Subcutaneous adipose tissue (tissue), 4 donors: ENCODE data around the gene CDKL1. TPM values are rescaled to one million over a fixed set of nuclear protein-coding genes. Genes with fewer than 3 reads are reported as not detected.

Experiments used
- CTCF ChIP-seq: fragments of 450-650 bp; IDR thresholded peaks from one replicate; pipeline ENCODE4 v1.5.1; 2016; ENCODE audit warnings: low read depth, mild to moderate bottlenecking, control low read depth, antibody characterized with exemption, moderate library complexity
- total RNA-seq, 4 donors: library from RNA; depleted of rRNA; stranded (reverse); fragments of >200 nt; gene quantifications; one replicate each; pipeline ENCODE4 v1.1.0, GENCODE V29; 2016

The CDKL1 gene
- total RNA-seq, 4 donors from 2014 or later, result 12.2 to 37.7 (median 31.4) TPM

GRCh38 chr14:50388256-50388931 lies 8.3 kb downstream of the CDKL1 start:
- no peak for TF ChIP-seq CTCF

- TF ChIP-seq CTCF, result no peak
Observed at GRCh38 chr14:50387548-50387947, 9.1 kb downstream of the CDKL1 start.

- TF ChIP-seq CTCF, result no peak
Observed at GRCh38 chr14:50383618-50384225, 13.0 kb downstream of the CDKL1 start.

- TF ChIP-seq CTCF, result no peak
Observed at GRCh38 chr14:50381823-50382287, 14.8 kb downstream of the CDKL1 start.

- TF ChIP-seq CTCF, result no peak
Observed at GRCh38 chr14:50381008-50381407, 15.7 kb downstream of the CDKL1 start.

GRCh38 chr14:50380455-50380854 lies 16.2 kb downstream of the CDKL1 start:
- TF ChIP-seq CTCF, result no peak

GRCh38 chr14:50379563-50379962 lies 17.1 kb downstream of the CDKL1 start:
- no peak for TF ChIP-seq CTCF
